Heart left ventricle (tissue), 16 donors: ENCODE data around the gene MAMDC2. TPM values are rescaled to one million over a fixed set of nuclear protein-coding genes. Genes with fewer than 3 reads are reported as not detected.

Experiments used
- ATAC-seq, 4 donors: fragments of 200-7000 bp; cut with Tn5 transposase; one replicate each; pipeline ENCODE4 v1.9.1; 2020 to 2022; ENCODE audit warnings: moderate library complexity in 4 of 4, mild to moderate bottlenecking in 3 of 4, moderate number of reproducible peaks in 1 of 4
- DNase-seq, 5 donors: peaks; one replicate each; pipeline ENCODE4 v3.0.0-alpha.2; 2020
- H3K27ac ChIP-seq, 12 donors: fragments of 200-600 bp; sonication (generic) in 4 of 12; one replicate each; pipeline versions ENCODE4 v1.5.0 to v1.8.0; 2016 to 2022; ENCODE audit warnings: mild to moderate bottlenecking in 2 of 12
- H3K27me3 ChIP-seq, 9 donors: fragments of 200-600 bp; sonication (generic) in 2 of 9; one replicate each; pipeline versions ENCODE4 v1.5.1 to v1.8.0; 2016 to 2022; ENCODE audit warnings: mild to moderate bottlenecking in 3 of 9
- H3K36me3 ChIP-seq, 9 donors: fragments of 200-600 bp; sonication (generic) in 2 of 9; one replicate each; pipeline versions ENCODE4 v1.5.0 to v1.8.0; 2018 to 2022; ENCODE audit warnings: mild to moderate bottlenecking in 2 of 9
- H3K4me1 ChIP-seq, 12 donors: fragments of 200-600 bp; sonication (generic) in 4 of 12; one replicate each; pipeline versions ENCODE4 v1.5.0 to v1.8.0; 2016 to 2022; ENCODE audit warnings: mild to moderate bottlenecking in 3 of 12
- H3K4me3 ChIP-seq, 12 donors: fragments of 200-600 bp; sonication (generic) in 4 of 12; one replicate each; pipeline versions ENCODE4 v1.5.0 to v1.8.0; 2017 to 2022; ENCODE audit warnings: mild to moderate bottlenecking in 9 of 12, moderate library complexity in 4 of 12
- H3K9me3 ChIP-seq, 12 donors: fragments of 200-600 bp; sonication (generic) in 4 of 12; one replicate each; pipeline versions ENCODE4 v1.5.0 to v1.8.0; 2016 to 2022; ENCODE audit warnings: mild to moderate bottlenecking in 1 of 12
- CTCF ChIP-seq, 12 donors: fragments of 200-600 bp; sonication (generic) in 4 of 12; IDR thresholded peaks; one replicate each; pipeline versions ENCODE4 v1.5.0 to v1.8.0; 2018 to 2022; ENCODE audit warnings: antibody characterized with exemption in 12 of 12, mild to moderate bottlenecking in 5 of 12
- POLR2A ChIP-seq, 2 donors: fragments of 450-650 bp; IDR thresholded peaks; one replicate each; pipeline ENCODE4 v1.6.1; 2017; ENCODE audit warnings: antibody characterized with exemption in 2 of 2, mild to moderate bottlenecking in 2 of 2, moderate library complexity in 2 of 2
- WGBS, 4 donors: extraction: QIAGEN DNeasy Blood & Tissue Kit in 2 of 4; methylation state at CpG; one replicate each; pipeline versions ENCODE4 v1.1.5 to v1.1.7; 2013 to 2018; 5-methylcytosine and 5-hydroxymethylcytosine counted together
- intact Hi-C, 10 donors: fragments of 100-400 bp; cut with DNase I; formaldehyde crosslinking; loops; one replicate each; pipeline versions ENCODE4 v1.11.1 to v1.14.2; 2022
- polyA plus RNA-seq, 2 donors: library from polyadenylated mRNA; stranded (reverse); fragments of 200-250 nt; gene quantifications; one replicate each; pipeline ENCODE4 v1.2.3, GENCODE V29; 2013
- total RNA-seq, 9 donors: library from RNA; depleted of rRNA in 2 of 9; stranded (reverse); fragments of >200 nt in 2 of 9; fragmentation: NEBNext Ultra II Directional in 3 of 9; extraction: Animal tissue kit (Norgen Biotek cat#: 25700) in 3 of 9; gene quantifications; one replicate each; pipeline versions ENCODE4 v1.1.0 to v1.2.4, GENCODE V29; 2016 to 2023
- donor health status: ischemic (EF 13 %, LVEDD 7.1; RV severe dilation, severe dysfunction).
- donor health status: healthy with polysubstance abuse.
- donor health status: DM: no; HTN: yes; CAD: no.
- donor health status: DM: no; HTN: no; CAD: no.
- donor health status: ischemic (EF 25% LVEDD 6.9; RV normal size, moderate dysfunction).
- donor health status: ischemic (EF 25% LVEDD 5.7; RV mildly dilated, moderate dysfunction).
- donor health status: healthy.
- donor health status: DM: yes; HTN: yes; CAD: no.
- donor health status: ischemic (EF 35%, LVEDD 5.7; RV mildly dilated, moderate dysfunction).
- donor health status: nonischemic (EF 11% LVEDD 7.7; RV severe dilation, severe dysfunction).
- donor health status: DM: yes; HTN: yes; CAD: no.
- donor health status: PGD.
- donor health status: ischemic (EF 29% LVEDD 5.4; RV normal size, mild dysfunction).
- donor health status: nonischemic (EF 23%, LVEDD 6.1; RV moderate dilation, normal function).

Gene MAMDC2
- total and polyA plus RNA-seq, 11 donors: 2.5 to 23.9 (median 5.1) TPM

- no peak for ATAC-seq
- peaks cover 0 to 17% (median 0%) of the 10 kb centered on the region in 9 donors for H3K36me3 ChIP-seq
- H3K27ac ChIP-seq: no peak overlapping the region
- DNase-seq: no peak
- no peaks in the 10 kb centered on the region for H3K27me3 ChIP-seq
- no peaks in the 10 kb centered on the region for H3K9me3 ChIP-seq
- no peak overlapping the region for H3K4me3 ChIP-seq
- peaks cover 0 to 19% (median 5%) of the 10 kb centered on the region in 12 donors for H3K4me1 ChIP-seq
- TF ChIP-seq CTCF (IDR thresholded peaks at IDR 0.05) (no peak), POLR2A (IDR thresholded peaks at IDR 0.05) (no peak)
- intact Hi-C loops: loop anchor here in 1 of 10 donors (10.0 kb wide), 1 partner anchor 60 kb away; no protein-coding TSS in a partner anchor
- WGBS, 4 donors: 72 to 76% (median 74%) methylated on average over 6 of the region's 6 CpGs
Measured at GRCh38 chr9:70165006-70165602, 121.5 kb downstream of the MAMDC2 start.

- peaks cover 0 to 43% (median 11%) of the 10 kb centered on the region in 9 donors for H3K36me3 ChIP-seq
- TF ChIP-seq POLR2A (IDR thresholded peaks at IDR 0.05): no peak
- no peak for TF ChIP-seq CTCF (IDR thresholded peaks at IDR 0.05)
- intact Hi-C loops: loop anchor here in 1 of 10 donors (10.0 kb wide), 1 partner anchor 64 kb away; no protein-coding TSS in a partner anchor
- WGBS, 4 donors: 87 to 94% (median 91%) methylated on average over 5 of the region's 5 CpGs
- no peak overlapping the region for H3K4me3 ChIP-seq
- no peak overlapping the region for H3K27ac ChIP-seq
- DNase-seq: no peak
- no peaks in the 10 kb centered on the region for H3K9me3 ChIP-seq
- no peaks in the 10 kb centered on the region for H3K4me1 ChIP-seq
- no peaks in the 10 kb centered on the region for H3K27me3 ChIP-seq
- ATAC-seq: no peak
Measured at GRCh38 chr9:70168521-70168920, 124.9 kb downstream of the MAMDC2 start.

GRCh38 chr9:70169222-70169621, 125.6 kb downstream of the MAMDC2 start:
- Histone ChIP-seq H3K36me3 (peaks cover 0 to 43% (median 11%) of the 10 kb centered on the region in 9 donors), H3K27ac (no peak overlapping the region), H3K9me3 (no peaks in the 10 kb centered on the region), H3K27me3 (no peaks in the 10 kb centered on the region), H3K4me3 (no peak overlapping the region), H3K4me1 (no peaks in the 10 kb centered on the region)
- intact Hi-C loops: loop anchor here in 1 of 10 donors (10.0 kb wide), 1 partner anchor 64 kb away; no protein-coding TSS in a partner anchor
- WGBS, 4 donors: 74 to 84% (median 77%) methylated on average over 3 of the region's 3 CpGs
- no peak for TF ChIP-seq CTCF (IDR thresholded peaks at IDR 0.05)
- TF ChIP-seq POLR2A (IDR thresholded peaks at IDR 0.05): no peak
- ATAC-seq: no peak
- no peak for DNase-seq

DNA sequence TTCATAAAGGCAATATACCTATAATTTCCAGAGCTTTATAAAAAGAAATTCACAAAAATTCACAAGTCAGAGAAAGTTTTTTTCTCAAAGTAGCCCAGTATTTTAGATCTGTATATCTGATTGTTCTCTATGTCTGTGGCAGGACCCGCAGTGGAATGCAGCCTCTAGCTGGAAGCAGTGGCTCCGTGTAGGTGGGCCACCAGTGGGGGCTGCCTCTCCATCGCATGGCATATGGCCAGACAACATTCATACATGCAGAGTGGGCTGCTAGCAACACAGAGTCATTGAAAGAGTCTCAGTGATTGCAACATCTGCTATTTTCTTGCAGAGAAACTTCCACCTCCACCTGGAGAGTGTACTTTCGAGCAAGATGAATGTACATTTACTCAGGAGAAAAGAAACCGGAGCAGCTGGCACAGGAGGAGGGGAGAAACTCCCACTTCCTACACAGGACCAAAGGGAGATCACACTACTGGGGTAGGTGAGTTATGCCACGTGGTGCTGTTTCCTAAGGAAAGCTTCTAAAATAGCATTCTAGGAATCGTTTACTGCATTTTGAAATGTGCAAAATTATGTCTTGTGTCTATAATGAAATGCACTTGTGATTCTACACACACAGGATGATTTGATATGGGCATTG, 126.6 kb downstream of the MAMDC2 start:
- peaks cover 0 to 48% (median 11%) of the 10 kb centered on the region in 9 donors for H3K36me3 ChIP-seq
- WGBS, 4 donors: 75 to 85% (median 80%) methylated on average over 7 of the region's 7 CpGs
- H3K4me1 ChIP-seq: no peaks in the 10 kb centered on the region
- H3K27me3 ChIP-seq: no peaks in the 10 kb centered on the region
- DNase-seq: no peak
- ATAC-seq: no peak
- intact Hi-C loops: no loop called here
- no peaks in the 10 kb centered on the region for H3K9me3 ChIP-seq
- TF ChIP-seq POLR2A (IDR thresholded peaks at IDR 0.05): no peak
- H3K4me3 ChIP-seq: no peak overlapping the region
- no peak overlapping the region for H3K27ac ChIP-seq
